GM21447 (cell line): ENCODE results near the gene RPGRIP1L.

Experiments used
- ATAC-seq: cut with Tn5 transposase; IDR thresholded peaks from one replicate; pipeline ENCODE4 v1.9.1; 2021; ENCODE audit not compliant: unreplicated experiment

The RPGRIP1L gene

GRCh38 chr16:53703590-53704444, at the start of gene RPGRIP1L, which contains the start of gene FTO:
Gene RPGRIP1L (minus strand): TSS chr16:53703859. CDS start chr16:53700723, 3,136 bp downstream.
Gene FTO (plus strand): TSS chr16:53704156.
- peak; percentile 99 for ATAC-seq

- ATAC-seq, result no peak
Measured at GRCh38 chr16:53753431-53753830, 49.8 kb upstream of the RPGRIP1L start.

DNA sequence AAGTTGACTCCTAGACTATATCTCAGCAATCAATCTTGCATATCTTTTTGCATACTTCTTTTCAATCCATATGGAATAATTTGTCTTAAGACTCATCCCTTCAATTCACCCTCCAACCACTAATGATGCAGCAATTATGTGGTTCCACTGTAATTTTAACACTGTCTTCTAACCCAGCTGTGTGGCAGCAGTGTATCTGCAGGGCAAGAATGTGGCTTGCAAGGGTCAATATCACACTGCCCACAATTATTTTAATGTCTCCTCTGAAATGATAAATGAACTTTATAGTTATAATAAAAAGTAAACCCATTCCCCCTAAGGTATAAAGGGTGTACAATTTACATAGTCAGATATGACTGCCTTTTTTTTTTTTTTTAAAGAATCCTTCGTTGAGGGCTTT, 48.9 kb upstream of the RPGRIP1L start:
- no peak for ATAC-seq

DNA sequence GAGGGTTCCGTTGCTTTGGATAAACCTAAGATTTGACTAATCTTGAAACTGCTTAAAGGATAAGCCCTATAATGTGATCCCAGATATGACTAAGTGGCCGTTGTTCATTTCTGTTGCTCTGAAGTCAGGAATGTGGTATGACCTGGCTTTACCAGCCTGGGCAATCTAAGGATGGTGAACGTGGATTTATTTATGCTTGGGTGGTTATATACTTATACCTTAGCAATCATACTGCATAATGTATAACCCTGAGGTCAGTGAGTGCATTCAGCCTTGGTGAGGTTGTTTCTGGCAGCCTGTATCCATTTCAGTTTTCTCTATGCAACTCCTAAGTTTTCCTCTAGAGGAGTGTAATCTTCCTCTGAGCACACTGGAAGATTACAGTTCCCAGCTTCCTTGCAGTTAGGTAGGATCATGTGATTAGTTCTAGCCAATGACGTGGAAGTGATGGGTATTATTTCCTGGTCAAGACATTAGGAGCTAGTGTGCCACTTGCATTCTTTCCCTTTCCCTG, 42.2 kb upstream of the RPGRIP1L start:
- ATAC-seq, result no peak

GRCh38 chr16:53745086-53745485, 41.4 kb upstream of the RPGRIP1L start:
- no peak for ATAC-seq

DNA sequence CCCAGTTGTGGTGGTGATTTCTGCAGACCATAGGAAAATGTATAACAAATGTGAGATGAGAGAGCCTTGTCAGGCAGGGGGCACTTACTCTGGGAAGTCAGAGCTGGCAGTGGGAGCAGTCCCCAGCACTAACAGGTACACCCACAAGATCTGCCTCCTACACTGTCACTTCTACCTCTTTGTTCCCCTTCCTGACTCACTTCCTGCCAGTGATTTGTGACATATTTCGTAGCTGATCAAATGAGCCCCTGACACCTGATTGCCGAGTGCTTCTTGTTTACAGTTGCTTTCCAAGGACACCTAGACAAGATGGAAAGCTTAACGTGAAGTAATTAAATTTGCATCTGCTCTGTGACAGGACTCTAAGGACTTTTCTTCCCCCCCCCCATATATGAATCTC, 40.8 kb upstream of the RPGRIP1L start:
- ATAC-seq, result no peak

DNA sequence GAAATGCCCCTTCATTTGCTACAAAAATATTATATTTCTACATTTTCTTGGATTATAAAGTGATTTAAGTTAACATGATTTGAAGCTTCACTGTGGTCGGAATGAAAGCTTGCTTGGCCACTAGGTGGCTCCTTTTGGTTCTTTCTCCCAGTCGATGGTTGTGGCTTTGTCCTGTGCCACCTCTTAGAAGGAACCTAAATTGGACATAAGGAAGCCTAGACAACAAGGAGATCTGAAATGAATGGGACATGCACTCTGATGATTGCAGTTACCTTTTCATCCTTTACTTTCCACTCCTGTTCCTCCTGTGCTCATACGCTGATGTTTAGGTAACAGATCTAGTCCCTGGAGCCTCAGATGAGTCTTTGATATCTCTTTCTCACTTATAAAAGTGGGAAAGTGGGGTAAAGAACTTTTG, 39.5 kb upstream of the RPGRIP1L start:
- ATAC-seq, result no peak

GRCh38 chr16:53741546-53741945, 37.9 kb upstream of the RPGRIP1L start:
- no peak for ATAC-seq

- no peak for ATAC-seq
Measured at GRCh38 chr16:53740933-53741531, 37.4 kb upstream of the RPGRIP1L start.

- no peak for ATAC-seq
Measured at GRCh38 chr16:53740476-53740875, 36.8 kb upstream of the RPGRIP1L start.

DNA sequence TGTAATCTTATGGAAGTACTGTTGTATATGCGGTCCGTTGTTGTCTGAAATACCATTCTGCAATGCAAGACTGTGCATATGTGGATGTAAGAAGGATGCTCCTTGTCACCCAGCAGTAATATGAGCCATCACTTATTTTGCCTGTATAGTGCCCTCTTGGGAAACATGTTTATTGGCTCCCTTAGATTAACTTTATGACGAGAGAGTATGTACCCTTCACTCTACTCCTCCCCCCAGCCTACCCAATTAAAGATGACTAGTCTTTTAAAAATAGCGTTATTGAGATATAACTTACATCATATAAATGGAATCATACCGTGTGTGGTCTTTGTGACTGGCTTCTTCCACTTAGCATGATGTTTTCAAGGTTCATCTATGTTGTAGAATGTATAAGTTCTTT, 33.9 kb upstream of the RPGRIP1L start:
- ATAC-seq, result no peak

DNA sequence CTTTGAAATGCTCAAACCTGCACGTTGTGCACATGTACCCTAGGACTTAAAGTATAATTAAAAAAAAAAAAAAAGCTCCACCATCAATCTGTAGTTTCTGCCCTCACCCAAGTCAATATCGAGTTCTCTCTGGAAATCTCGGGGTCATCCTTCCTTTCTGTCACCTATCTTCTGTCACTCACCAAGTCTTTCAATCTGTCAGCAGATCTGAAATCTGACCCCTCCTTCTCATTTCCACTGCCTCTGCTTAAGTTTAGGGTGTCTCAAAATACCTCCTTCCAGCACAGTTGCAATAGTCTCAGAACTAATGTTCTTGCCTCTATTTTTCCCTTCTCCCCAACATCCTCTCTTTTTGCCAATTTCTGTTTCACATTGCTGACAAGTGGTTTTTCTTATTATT, 32.6 kb upstream of the RPGRIP1L start:
- no peak for ATAC-seq

DNA sequence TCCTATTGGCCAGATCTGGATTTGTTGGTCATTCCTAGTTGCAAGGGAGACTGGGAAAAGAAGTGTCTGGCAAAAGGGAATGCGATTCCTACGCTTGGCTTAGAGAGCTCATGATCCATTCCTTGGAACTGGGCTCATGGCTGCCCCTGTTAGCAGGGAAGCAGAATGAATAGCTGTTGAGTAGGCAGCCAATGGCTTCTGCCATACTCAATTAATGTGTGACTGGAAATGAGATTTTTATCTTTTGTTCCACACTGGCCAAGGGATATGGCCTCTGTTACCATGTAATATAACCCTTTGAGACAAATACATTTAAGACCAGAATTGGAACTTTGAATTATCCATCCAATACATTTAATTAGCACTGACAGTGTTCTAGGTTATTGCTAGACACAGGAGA, 31.2 kb upstream of the RPGRIP1L start:
- ATAC-seq, result no peak

DNA sequence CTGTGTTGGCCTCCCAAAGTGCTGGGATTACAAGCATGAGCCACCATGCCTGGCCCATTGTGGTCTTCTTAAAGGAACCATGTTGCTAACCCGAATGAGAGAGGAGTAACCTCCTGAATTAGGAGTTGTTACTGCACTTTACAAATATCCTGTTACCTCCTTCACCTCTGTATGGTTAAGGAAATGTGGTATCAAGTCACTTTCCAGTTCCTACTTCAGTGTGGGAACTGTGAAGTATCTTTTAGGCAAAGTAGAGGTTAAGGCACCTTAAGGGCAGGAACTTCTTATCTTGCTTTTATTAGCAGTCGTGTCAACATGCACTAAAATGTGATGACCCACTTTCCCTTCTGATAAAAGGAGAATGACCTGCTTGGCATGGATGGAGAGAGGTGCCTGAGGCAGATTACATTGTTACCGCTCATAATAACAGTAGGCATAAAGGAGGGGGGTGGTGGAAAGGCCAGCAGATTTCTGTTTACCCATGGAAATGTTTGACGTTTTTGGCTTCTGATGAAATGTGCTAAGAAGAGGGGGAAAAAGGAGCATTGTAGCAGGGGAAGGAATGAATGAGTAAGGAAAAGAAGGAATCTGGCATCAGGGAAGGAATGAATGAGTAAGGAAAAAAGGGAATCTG, 28.8 kb upstream of the RPGRIP1L start:
- ATAC-seq, result no peak

DNA sequence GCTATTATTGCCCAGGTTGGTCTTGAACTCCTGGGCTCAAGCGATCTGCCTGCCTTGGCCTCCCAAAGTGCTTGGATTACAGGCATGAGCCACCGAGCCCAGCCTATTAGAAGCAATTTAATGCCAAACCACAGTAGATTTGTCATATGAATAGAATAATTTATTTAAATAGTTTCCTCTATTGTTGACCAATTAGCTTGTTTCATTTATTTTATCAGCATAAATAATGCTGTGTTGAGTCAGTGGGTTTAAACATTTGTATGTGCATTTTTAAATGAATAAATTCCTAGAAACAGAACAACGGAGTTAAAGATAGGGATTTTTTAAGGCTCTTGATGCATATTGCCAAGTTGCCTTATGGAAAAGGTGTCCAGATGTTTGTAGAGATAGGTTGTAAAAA, 27.0 kb upstream of the RPGRIP1L start:
- ATAC-seq, result no peak

DNA sequence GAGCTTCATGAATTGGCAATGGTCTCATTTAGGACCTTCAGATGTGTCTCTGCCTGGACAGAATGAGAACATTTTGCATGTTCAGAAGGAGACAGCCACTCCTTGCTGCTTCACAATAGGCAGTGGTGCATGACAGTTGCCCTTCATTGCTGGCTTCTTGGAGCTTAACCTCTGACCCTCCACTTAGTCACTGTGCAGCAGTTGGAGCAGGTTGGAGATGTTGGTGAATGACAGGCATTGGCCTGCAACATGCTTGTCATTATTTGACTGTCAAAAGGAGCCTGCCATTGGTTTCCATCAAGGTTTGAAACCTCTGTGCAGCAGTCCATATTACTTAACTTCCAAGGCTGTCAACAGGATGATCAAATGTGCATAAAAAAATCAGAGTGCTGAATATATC, 23.0 kb upstream of the RPGRIP1L start:
- no peak for ATAC-seq

DNA sequence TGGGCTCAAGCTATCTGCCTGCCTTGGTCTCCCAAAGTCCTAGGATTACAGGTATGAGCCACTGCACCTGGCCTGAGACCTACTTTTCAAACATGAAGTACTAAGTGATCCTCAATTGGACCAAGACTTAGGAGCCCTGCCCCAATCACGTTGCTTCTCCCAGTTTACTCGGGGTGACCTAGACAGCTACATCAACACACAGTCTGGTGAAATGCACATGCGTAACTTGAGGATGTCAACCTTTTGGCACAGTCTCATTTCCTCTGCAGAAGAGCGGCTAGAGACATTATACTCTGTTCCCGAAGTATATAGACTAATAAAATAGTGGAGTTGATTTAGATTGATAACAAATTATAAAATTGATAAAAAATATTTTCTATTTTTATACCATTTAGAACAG, 17.4 kb upstream of the RPGRIP1L start:
- no peak for ATAC-seq

DNA sequence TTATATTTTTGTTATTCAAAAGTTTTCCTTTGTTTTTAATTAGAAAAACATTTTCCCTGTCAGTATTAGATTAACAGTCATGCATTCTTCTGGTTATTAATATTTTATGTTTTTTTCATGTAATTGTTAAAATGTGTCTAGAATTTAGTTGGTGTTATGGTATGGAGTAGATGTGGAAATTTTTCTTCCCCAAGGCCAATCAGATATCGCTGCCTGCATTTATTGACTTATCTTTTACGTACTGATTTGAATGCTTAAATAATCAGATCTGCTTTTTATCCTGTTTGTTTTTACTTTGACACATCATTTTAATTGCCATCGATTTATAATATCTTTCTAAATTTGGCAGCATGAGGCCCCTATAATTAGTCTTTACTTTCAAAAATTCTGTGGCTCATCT, 13.9 kb upstream of the RPGRIP1L start:
- ATAC-seq, result no peak

GRCh38 chr16:53715023-53715384, 11.3 kb upstream of the RPGRIP1L start:
- ATAC-seq, result no peak

DNA sequence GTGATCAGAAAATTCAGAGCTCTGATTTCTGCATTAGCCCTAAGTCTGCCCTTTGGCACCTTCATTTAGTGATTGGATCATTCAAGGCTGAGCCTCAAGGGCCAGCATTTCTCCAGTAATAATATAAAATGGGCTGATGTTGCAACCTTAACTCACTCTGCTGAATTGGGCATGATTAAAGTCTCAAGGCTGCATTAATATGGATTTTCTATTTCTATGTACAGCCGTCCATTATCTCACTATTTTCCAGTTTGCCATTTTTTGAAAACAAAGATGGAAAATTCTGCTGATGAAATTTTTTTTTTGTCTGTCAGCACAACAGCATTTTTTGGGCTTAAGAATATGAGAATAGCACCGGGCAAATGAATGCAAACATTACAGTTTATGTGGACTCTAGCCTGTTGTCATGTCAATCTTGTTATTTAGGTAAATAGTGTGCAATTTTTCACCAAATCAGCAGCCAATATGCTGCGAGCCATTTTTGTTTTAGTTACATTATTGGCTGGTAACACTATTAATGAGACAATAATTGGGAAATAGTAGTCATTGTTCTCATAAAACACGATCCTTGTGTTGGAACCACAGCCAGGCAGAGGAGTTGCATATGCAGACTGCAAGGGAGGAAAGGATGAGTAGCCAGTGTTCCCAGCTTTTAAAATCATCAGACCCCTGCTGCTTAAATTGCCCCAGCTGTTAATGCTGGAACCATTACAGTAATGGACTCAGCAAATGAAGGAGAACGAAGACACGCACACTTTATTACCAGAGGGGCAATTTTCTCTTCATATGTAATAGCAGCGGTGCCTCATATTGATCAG, 10.8 kb upstream of the RPGRIP1L start:
- no peak for ATAC-seq
